Mucosa of descending colon (tissue), 3 donors: ENCODE results near the gene ISG15. TPM values are rescaled to one million over a fixed set of nuclear protein-coding genes. Genes with fewer than 3 reads are reported as not detected.
A peak's percentile ranks its signal among the peaks of the same experiment; 100 is the strongest.

Source experiments
- ATAC-seq: fragments of 200-7000 bp; cut with Tn5 transposase; one replicate; pipeline ENCODE4 v1.9.1; 2020; ENCODE audit warnings: mild to moderate bottlenecking, moderate library complexity
- DNase-seq, 3 donors: peaks; one replicate each; pipeline ENCODE4 v3.0.0-alpha.2; 2020
- H3K36me3 ChIP-seq: fragments of 200-600 bp; one replicate; pipeline ENCODE4 v1.8.0; 2021; ENCODE audit warnings: low read depth, mild to moderate bottlenecking
- H3K4me1 ChIP-seq: fragments of 200-600 bp; one replicate; pipeline ENCODE4 v1.8.0; 2021; ENCODE audit warnings: low read depth, mild to moderate bottlenecking
- H3K4me3 ChIP-seq: fragments of 200-600 bp; one replicate; pipeline ENCODE4 v1.8.0; 2021; ENCODE audit warnings: mild to moderate bottlenecking
- H3K9me3 ChIP-seq: fragments of 200-600 bp; one replicate; pipeline ENCODE4 v1.8.0; 2021; ENCODE audit warnings: mild to moderate bottlenecking
- CTCF ChIP-seq: fragments of 200-600 bp; IDR thresholded peaks from one replicate; pipeline ENCODE4 v1.8.0; 2022; ENCODE audit warnings: antibody characterized with exemption, mild to moderate bottlenecking
- intact Hi-C, 2 donors: fragments of 100-400 bp; cut with DNase I in 1 of 2; cut with micrococcal nuclease in 1 of 2; formaldehyde crosslinking; loops; one replicate each; pipeline versions ENCODE4 v1.11.0 to v1.11.1; 2022; cut with DNase I, micrococcal nuclease
- total RNA-seq, 3 donors: library from RNA; stranded (reverse); fragmentation: NEBNext Ultra II Directional in 2 of 3; extraction: Animal tissue kit (Norgen Biotek cat#: 25700) in 2 of 3; gene quantifications; one replicate each; pipeline versions ENCODE4 v1.2.1 to v1.2.4, GENCODE V29; 2021 to 2023
- donor health status: DM: no; HTN: no; CAD: no; lungs with moderate emphysema.
- donor health status: DM: no; HTN: no; CAD: no.
- donor health status: DM: no; HTN: yes; CAD: no.

The ISG15 gene
- total RNA-seq, 3 donors from 2014 or later, result 37.5 to 41.7 (median 38.7) TPM

GRCh38 chr1:999725-1000356, 13.5 kb upstream of the ISG15 start, which contains the start of gene HES4:
Gene HES4, minus strand, starts transcription at chr1:1000097. Its CDS starts 124 bp downstream, at chr1:999973.
- no peaks in the 10 kb centered on the region for H3K9me3 ChIP-seq
- intact Hi-C loops, result no loop called here
- H3K36me3 ChIP-seq, result no peaks in the 10 kb centered on the region
- H3K4me1 ChIP-seq, result peaks cover 27% of the 10 kb centered on the region
- ATAC-seq, result peak; percentile 86
- TF ChIP-seq CTCF, result no peak
- peak within 1 kb of the TSS; percentile 22 for H3K4me3 ChIP-seq
- DNase-seq, result peak; percentile 90

- intact Hi-C loops, result no loop called here
- H3K9me3 ChIP-seq, result no peaks in the 10 kb centered on the region
- H3K4me1 ChIP-seq, result peaks cover 34% of the 10 kb centered on the region
- DNase-seq, result peak; percentile 70 to 83 (median 79)
- peak; percentile 44 for ATAC-seq
- no peaks in the 10 kb centered on the region for H3K36me3 ChIP-seq
- no peak for TF ChIP-seq CTCF
- H3K4me3 ChIP-seq, result peak overlapping the region; percentile 6
Observed at GRCh38 chr1:1000357-1001056, 12.8 kb upstream of the ISG15 start.

GRCh38 chr1:1001057-1001783, 12.1 kb upstream of the ISG15 start:
- H3K36me3 ChIP-seq, result no peaks in the 10 kb centered on the region
- H3K4me3 ChIP-seq, result no peak overlapping the region
- no peaks in the 10 kb centered on the region for H3K9me3 ChIP-seq
- TF ChIP-seq CTCF, result no peak
- peaks cover 40% of the 10 kb centered on the region for H3K4me1 ChIP-seq
- intact Hi-C loops, result no loop called here
- no peak for ATAC-seq
- peak in 1 of 3 donors; percentile 56 for DNase-seq

- no peak for TF ChIP-seq CTCF
- H3K4me3 ChIP-seq, result no peak overlapping the region
- ATAC-seq (no peak), DNase-seq (peak; percentile 6 to 46 (median 35))
- no peaks in the 10 kb centered on the region for H3K9me3 ChIP-seq
- H3K4me1 ChIP-seq, result peaks cover 34% of the 10 kb centered on the region
- no peaks in the 10 kb centered on the region for H3K36me3 ChIP-seq
- intact Hi-C loops, result no loop called here
Observed at GRCh38 chr1:1003618-1004419, 9.5 kb upstream of the ISG15 start.

- Histone ChIP-seq H3K36me3 (no peaks in the 10 kb centered on the region), H3K4me1 (peaks cover 30% of the 10 kb centered on the region), H3K4me3 (no peak overlapping the region), H3K9me3 (no peaks in the 10 kb centered on the region)
- ATAC-seq, result no peak
- peak in 2 of 3 donors; percentile 28 to 44 for DNase-seq
- no peak for TF ChIP-seq CTCF
- intact Hi-C loops, result no loop called here
Observed at GRCh38 chr1:1004420-1004779, 8.9 kb upstream of the ISG15 start.
